Nephron (organoid): ENCODE results near the gene SLPI.

ENCODE experiments used
- H3K27ac Mint-ChIP-seq, 3 experiments: 2 replicates each; pipeline ENCODE4 v1.8.0; 2020; ENCODE audit warnings: mixed read lengths in 3 of 3, mild to moderate bottlenecking in 2 of 3, moderate library complexity in 1 of 3
- H3K27me3 Mint-ChIP-seq: 2 replicates; pipeline ENCODE4 v1.8.0; 2021; ENCODE audit warnings: low read depth, mild to moderate bottlenecking, moderate library complexity, mixed read lengths
- H3K36me3 Mint-ChIP-seq: 2 replicates; pipeline ENCODE4 v1.8.0; 2020; ENCODE audit warnings: low read depth, mixed read lengths
- H3K4me1 Mint-ChIP-seq: 2 replicates; pipeline ENCODE4 v1.8.0; 2020; ENCODE audit warnings: mixed read lengths
- H3K4me3 Mint-ChIP-seq, 3 experiments: 2 replicates each; pipeline ENCODE4 v1.8.0; 2020; ENCODE audit warnings: mild to moderate bottlenecking in 3 of 3, mixed read lengths in 3 of 3, moderate library complexity in 2 of 3
- H3K9me3 Mint-ChIP-seq: 2 replicates; pipeline ENCODE4 v1.8.0; 2020; ENCODE audit warnings: mixed read lengths
- TF ChIP-seq, protein P1 (sequence below), 3 experiments: fragments of 200-600 bp; sonication (generic); IDR thresholded peaks; one replicate each; pipeline ENCODE4 v1.5.0; 2021; ENCODE audit warnings: antibody characterized with exemption in 3 of 3; ENCODE audit not compliant: unreplicated experiment in 3 of 3

Gene SLPI

GRCh38 chr20:45297786-45298497 lies 43.6 kb upstream of the SLPI start:
- H3K4me1 Mint-ChIP-seq: peaks cover 7% of the 10 kb centered on the region
- TF ChIP-seq, protein P1, sequence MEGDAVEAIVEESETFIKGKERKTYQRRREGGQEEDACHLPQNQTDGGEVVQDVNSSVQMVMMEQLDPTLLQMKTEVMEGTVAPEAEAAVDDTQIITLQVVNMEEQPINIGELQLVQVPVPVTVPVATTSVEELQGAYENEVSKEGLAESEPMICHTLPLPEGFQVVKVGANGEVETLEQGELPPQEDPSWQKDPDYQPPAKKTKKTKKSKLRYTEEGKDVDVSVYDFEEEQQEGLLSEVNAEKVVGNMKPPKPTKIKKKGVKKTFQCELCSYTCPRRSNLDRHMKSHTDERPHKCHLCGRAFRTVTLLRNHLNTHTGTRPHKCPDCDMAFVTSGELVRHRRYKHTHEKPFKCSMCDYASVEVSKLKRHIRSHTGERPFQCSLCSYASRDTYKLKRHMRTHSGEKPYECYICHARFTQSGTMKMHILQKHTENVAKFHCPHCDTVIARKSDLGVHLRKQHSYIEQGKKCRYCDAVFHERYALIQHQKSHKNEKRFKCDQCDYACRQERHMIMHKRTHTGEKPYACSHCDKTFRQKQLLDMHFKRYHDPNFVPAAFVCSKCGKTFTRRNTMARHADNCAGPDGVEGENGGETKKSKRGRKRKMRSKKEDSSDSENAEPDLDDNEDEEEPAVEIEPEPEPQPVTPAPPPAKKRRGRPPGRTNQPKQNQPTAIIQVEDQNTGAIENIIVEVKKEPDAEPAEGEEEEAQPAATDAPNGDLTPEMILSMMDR (IDR thresholded peaks at IDR 0.05; ENCODE audit: unreplicated experiment in 3 of 3): no peak
- H3K4me3 Mint-ChIP-seq: no peak overlapping the region
- H3K27me3 Mint-ChIP-seq: peaks cover 12% of the 10 kb centered on the region
- no peaks in the 10 kb centered on the region for H3K36me3 Mint-ChIP-seq
- peaks cover 6% of the 10 kb centered on the region for H3K9me3 Mint-ChIP-seq
- H3K27ac Mint-ChIP-seq: no peak overlapping the region

DNA sequence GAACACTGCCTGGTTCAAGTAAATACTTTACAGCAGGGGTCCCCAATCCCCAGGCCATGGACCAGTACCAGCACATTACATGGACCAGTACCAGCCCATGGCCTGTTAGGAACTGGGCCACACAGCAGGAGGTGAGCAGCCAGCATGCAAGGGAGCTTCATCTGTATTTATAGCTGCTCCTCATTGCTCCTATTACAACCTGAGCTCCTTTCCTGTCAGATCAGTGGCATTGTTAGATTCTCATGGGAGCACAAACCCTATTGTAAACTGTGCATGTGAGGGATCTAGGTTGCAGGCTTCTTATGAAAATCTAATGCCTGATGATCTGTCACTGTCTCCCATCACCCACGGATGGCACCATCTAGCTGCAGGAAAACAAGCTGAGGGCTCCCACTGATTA lies 40.3 kb upstream of the SLPI start:
- Mint-ChIP-seq H3K4me1 (peaks cover 5% of the 10 kb centered on the region), H3K9me3 (peaks cover 6% of the 10 kb centered on the region), H3K27me3 (peaks cover 34% of the 10 kb centered on the region), H3K36me3 (no peaks in the 10 kb centered on the region), H3K4me3 (no peak overlapping the region), H3K27ac (no peak overlapping the region)
- TF ChIP-seq, protein P1 (IDR thresholded peaks at IDR 0.05; ENCODE audit: unreplicated experiment in 3 of 3): no peak

DNA sequence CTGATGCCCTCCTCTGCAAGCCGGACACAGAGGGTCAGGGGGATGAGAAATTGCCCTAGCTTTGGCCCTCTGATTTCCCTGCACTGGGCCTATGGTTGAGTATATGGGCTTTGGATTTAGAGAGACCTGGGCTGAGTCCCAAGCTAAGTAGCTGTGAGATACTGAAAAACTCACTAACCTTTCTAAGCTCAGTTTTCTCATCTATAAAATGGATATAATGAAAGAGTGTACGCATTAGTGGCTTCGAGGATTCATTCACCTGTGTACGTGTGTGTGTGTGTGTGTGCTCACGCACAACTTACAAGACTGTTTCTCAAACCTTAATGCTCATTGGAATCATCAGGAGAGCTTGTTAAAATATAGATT lies 39.6 kb upstream of the SLPI start:
- peak overlapping the region in 1 of 3 experiments; percentile 18 for H3K27ac Mint-ChIP-seq
- TF ChIP-seq, protein P1 (IDR thresholded peaks at IDR 0.05; ENCODE audit: unreplicated experiment in 3 of 3): no peak
- peak overlapping the region; percentile 77 to 79 (median 79) for H3K4me3 Mint-ChIP-seq
- peaks cover 5% of the 10 kb centered on the region for H3K4me1 Mint-ChIP-seq
- no peaks in the 10 kb centered on the region for H3K36me3 Mint-ChIP-seq
- peaks cover 6% of the 10 kb centered on the region for H3K9me3 Mint-ChIP-seq
- peaks cover 34% of the 10 kb centered on the region for H3K27me3 Mint-ChIP-seq

- Mint-ChIP-seq H3K27ac (peak overlapping the region in 1 of 3 experiments; percentile 73), H3K9me3 (peaks cover 6% of the 10 kb centered on the region), H3K4me3 (peak overlapping the region; percentile 77 to 79 (median 79)), H3K27me3 (peaks cover 34% of the 10 kb centered on the region), H3K36me3 (no peaks in the 10 kb centered on the region), H3K4me1 (peaks cover 5% of the 10 kb centered on the region)
- TF ChIP-seq, protein P1 (IDR thresholded peaks at IDR 0.05; ENCODE audit: unreplicated experiment in 3 of 3): peak; percentile 85 to 94 (median 93)
Observed at GRCh38 chr20:45293041-45294002, 39.0 kb upstream of the SLPI start.

GRCh38 chr20:45292343-45292742 lies 38.0 kb upstream of the SLPI start:
- H3K27me3 Mint-ChIP-seq: peaks cover 35% of the 10 kb centered on the region
- H3K4me1 Mint-ChIP-seq: peaks cover 5% of the 10 kb centered on the region
- H3K36me3 Mint-ChIP-seq: no peaks in the 10 kb centered on the region
- TF ChIP-seq, protein P1 (IDR thresholded peaks at IDR 0.05; ENCODE audit: unreplicated experiment in 3 of 3): no peak
- H3K4me3 Mint-ChIP-seq: peak overlapping the region; percentile 77 to 79 (median 77)
- peaks cover 6% of the 10 kb centered on the region for H3K9me3 Mint-ChIP-seq
- H3K27ac Mint-ChIP-seq: no peak overlapping the region
